SK-N-SH (cell line): ENCODE results near the gene RFX3. TPM values are rescaled to one million over a fixed set of nuclear protein-coding genes. Genes with fewer than 3 reads are reported as not detected.

Experiments
- CTCF ChIA-PET: fragments of 300-600, 350-600 bp; formaldehyde crosslinking; extraction: SDS; loops from one replicate; lab custom pipeline; 2021; lab: Yijun Ruan, JAX
- POLR2A ChIA-PET: fragments of 350-600 bp; sonication (Branson Sonifier 250); formaldehyde crosslinking; extraction: SDS; loops from one replicate; lab custom pipeline; 2020; ENCODE audit warnings: antibody characterized with exemption, inconsistent platforms; lab: Yijun Ruan, JAX
- DNase-seq: peaks from one replicate; pipeline ENCODE4 v3.0.0; 2012
- H2AFZ ChIP-seq: fragments of 200-600 bp; sonication (generic); 2 replicates; pipeline ENCODE4 v1.8.1; 2016; ENCODE audit warnings: antibody characterized with exemption, mild to moderate bottlenecking, low read depth
- H3F3A ChIP-seq: fragments of 200-600 bp; sonication (generic); replicated peaks from 2 replicates; pipeline ENCODE3; 2016; ENCODE audit warnings: antibody characterized with exemption, mild to moderate bottlenecking; ENCODE audit not compliant: insufficient read depth
- H3K27ac ChIP-seq, 2 experiments: fragments of 200-500 bp in 1 of 2; fragments of 200-600 bp in 1 of 2; sonication (Bioruptor generic) in 1 of 2; sonication (generic), shearing (Covaris generic) in 1 of 2; 2 replicates each; pipeline versions ENCODE4 v1.5.1 to v1.6.1; 2014 to 2016; ENCODE audit warnings: low read depth in 2 of 2, inconsistent platforms in 1 of 2, low read length in 1 of 2, mild to moderate bottlenecking in 1 of 2, mixed read lengths in 1 of 2
- H3K27me3 ChIP-seq: fragments of 200-600 bp; sonication (generic), shearing (Covaris generic); 2 replicates; pipeline ENCODE4 v1.6.1; 2016; ENCODE audit warnings: mixed run types; ENCODE audit not compliant: insufficient read depth
- H3K36me3 ChIP-seq, 2 experiments: fragments of 200-500 bp in 1 of 2; fragments of 200-600 bp in 1 of 2; sonication (Bioruptor generic) in 1 of 2; sonication (generic) in 1 of 2; replicated peaks in 1 of 2; 2 replicates each; pipeline versions ENCODE3 to v1.5.1; 2014 to 2016; ENCODE audit warnings: low read length in 1 of 2, mild to moderate bottlenecking in 1 of 2; ENCODE audit not compliant: insufficient read depth in 2 of 2, control insufficient read depth in 1 of 2
- H3K4me1 ChIP-seq, 2 experiments: fragments of 200-500 bp in 1 of 2; fragments of 200-600 bp in 1 of 2; sonication (Bioruptor generic) in 1 of 2; sonication (generic), shearing (Covaris generic) in 1 of 2; 2 replicates each; pipeline versions ENCODE4 v1.5.1 to v1.6.1; 2014 to 2016; ENCODE audit warnings: low read depth in 1 of 2, low read length in 1 of 2, mixed run types in 1 of 2; ENCODE audit not compliant: insufficient read depth in 2 of 2, control insufficient read depth in 1 of 2
- H3K4me2 ChIP-seq: fragments of 200-600 bp; sonication (generic), shearing (Covaris generic); 2 replicates; pipeline ENCODE4 v1.6.1; 2017; ENCODE audit warnings: mixed run types
- H3K4me3 ChIP-seq, 2 experiments: fragments of 200-500 bp in 1 of 2; fragments of 200-600 bp in 1 of 2; sonication (Bioruptor generic) in 1 of 2; sonication (generic), shearing (Covaris generic) in 1 of 2; 2 replicates each; pipeline versions ENCODE4 v1.5.1 to v1.8.1; 2014 to 2016; ENCODE audit warnings: low read depth in 2 of 2, inconsistent platforms in 1 of 2, low read length in 1 of 2, mild to moderate bottlenecking in 1 of 2, mixed read lengths in 1 of 2, moderate library complexity in 1 of 2
- H3K79me2 ChIP-seq: fragments of 200-600 bp; sonication (generic); 2 replicates; pipeline ENCODE4 v1.8.1; 2017; ENCODE audit warnings: mild to moderate bottlenecking; ENCODE audit not compliant: insufficient read depth
- H3K9ac ChIP-seq: fragments of 200-600 bp; sonication (generic); 2 replicates; pipeline ENCODE4 v1.6.1; 2017; ENCODE audit warnings: mixed run types
- H3K9me2 ChIP-seq: fragments of 200-600 bp; sonication (generic); 2 replicates; pipeline ENCODE4 v1.6.1; 2017; ENCODE audit warnings: mixed run types
- H3K9me3 ChIP-seq: fragments of 200-600 bp; sonication (generic); 2 replicates; pipeline ENCODE4 v1.6.1; 2017; ENCODE audit warnings: mixed run types, mild to moderate bottlenecking, moderate library complexity
- H4K20me1 ChIP-seq: fragments of 200-600 bp; sonication (generic); 2 replicates; pipeline ENCODE4 v1.6.1; 2017; ENCODE audit warnings: mild to moderate bottlenecking, mixed run types; ENCODE audit not compliant: insufficient read depth
- CHD2 ChIP-seq: fragments of 150-350 bp; IDR thresholded peaks from 2 replicates; pipeline ENCODE4 v1.6.1; 2018; ENCODE audit warnings: low read length; ENCODE audit not compliant: partially characterized antibody
- CTCF ChIP-seq: fragments of 200-600 bp; sonication (generic); IDR thresholded peaks from 2 replicates; pipeline ENCODE4 v1.6.1; 2017; ENCODE audit warnings: antibody characterized with exemption, mild to moderate bottlenecking, moderate library complexity
- EZH2phosphoT487 ChIP-seq: fragments of 200-600 bp; sonication (generic); IDR thresholded peaks from 2 replicates; pipeline ENCODE4 v1.6.1; 2017; ENCODE audit warnings: low read depth, mixed run types, mild to moderate bottlenecking, antibody characterized with exemption, moderate library complexity, borderline replicate concordance
- FOXJ3 ChIP-seq: sonication (generic); formaldehyde crosslinking; IDR thresholded peaks from 2 replicates; pipeline ENCODE4 v1.5.1; 2020; ENCODE audit warnings: mild to moderate bottlenecking, missing genetic modification reagents
- FOXM1 ChIP-seq: IDR thresholded peaks from 2 replicates; pipeline ENCODE4 v1.4.0; 2012; ENCODE audit warnings: low read depth, mild to moderate bottlenecking
- GABPA ChIP-seq: IDR thresholded peaks from 2 replicates; pipeline ENCODE4 v1.4.0; 2012; ENCODE audit warnings: low read depth, mild to moderate bottlenecking
- MAX ChIP-seq: IDR thresholded peaks from 2 replicates; pipeline ENCODE4 v1.4.0; 2012; ENCODE audit warnings: low read depth
- MEF2A ChIP-seq: IDR thresholded peaks from 2 replicates; pipeline ENCODE4 v1.4.0; 2012; ENCODE audit warnings: low read depth, borderline replicate concordance
- MXI1 ChIP-seq: IDR thresholded peaks from 2 replicates; pipeline ENCODE4 v1.6.1; 2012; ENCODE audit warnings: mild to moderate bottlenecking, low read depth, low read length, improper control_type of control experiment
- NFIC ChIP-seq: IDR thresholded peaks from 2 replicates; pipeline ENCODE4 v1.4.0; 2012; ENCODE audit warnings: borderline replicate concordance
- PBX3 ChIP-seq: IDR thresholded peaks from 2 replicates; pipeline ENCODE4; 2012
- POLR2AphosphoS5 ChIP-seq: IDR thresholded peaks from 2 replicates; pipeline ENCODE4 v1.6.1; 2012; ENCODE audit warnings: low read depth, low read length
- RAD21 ChIP-seq: IDR thresholded peaks from 2 replicates; pipeline ENCODE4 v1.6.1; 2012; ENCODE audit warnings: mild to moderate bottlenecking, low read length
- RFX5 ChIP-seq: IDR thresholded peaks from 2 replicates; pipeline ENCODE4 v1.6.1; 2012; ENCODE audit warnings: mild to moderate bottlenecking, improper control_type of control experiment, low read length
- TAF1 ChIP-seq: IDR thresholded peaks from 2 replicates; pipeline ENCODE4 v1.6.1; 2012; ENCODE audit warnings: low read depth, mild to moderate bottlenecking, low read length, moderate library complexity, borderline replicate concordance
- TCF12 ChIP-seq: IDR thresholded peaks from 2 replicates; pipeline ENCODE4 v1.4.0; 2012
- TEAD4 ChIP-seq: IDR thresholded peaks from 2 replicates; pipeline ENCODE4 v1.4.0; 2012; ENCODE audit warnings: mild to moderate bottlenecking, borderline replicate concordance; ENCODE audit not compliant: insufficient read depth
- USF2 ChIP-seq: fragments of 150-350 bp; IDR thresholded peaks from 2 replicates; pipeline ENCODE4 v1.6.1; 2017; ENCODE audit warnings: antibody characterized with exemption, low read length, low read depth, borderline replicate concordance
- WGBS: methylation state at CpG from one replicate; pipeline ENCODE4 v1.1.6; 2017; ENCODE audit warnings: low lambda C conversion rate; 5-methylcytosine and 5-hydroxymethylcytosine counted together
- polyA plus RNA-seq, 3 experiments: library from polyadenylated mRNA; depleted of rRNA; stranded (reverse); fragments of >200 nt; gene quantifications; 2 replicates each; pipeline ENCODE4 v1.2.3, GENCODE V29; 2012

The RFX3 gene
- polyA plus RNA-seq, 1 of the 3 experiments (the other 2 are of a cell fraction), result 1.7 TPM

GRCh38 chr9:3528451-3528850 is 2.6 kb upstream of the RFX3 start:
- H3K36me3 ChIP-seq, result peaks cover 2 to 18% of the 10 kb centered on the region in 2 experiments
- no peak for TF ChIP-seq RFX5
- no peak for TF ChIP-seq TEAD4
- no peak for TF ChIP-seq PBX3
- TF ChIP-seq FOXJ3 (CRISPR knock-in tag), result no peak
- TF ChIP-seq CTCF, result no peak
- no peak for TF ChIP-seq TAF1
- no peak for TF ChIP-seq MXI1
- no peak for TF ChIP-seq USF2
- no peak for TF ChIP-seq CHD2
- no peak for TF ChIP-seq GABPA
- no peak for TF ChIP-seq NFIC
- no peak for TF ChIP-seq MAX
- TF ChIP-seq POLR2AphosphoS5, result no peak
- TF ChIP-seq RAD21, result no peak
- TF ChIP-seq TCF12, result no peak
- no peak for TF ChIP-seq EZH2phosphoT487
- TF ChIP-seq MEF2A, result no peak
- no peak for TF ChIP-seq FOXM1
- H3K4me2 ChIP-seq, result no peak overlapping the region
- peaks cover 60% of the 10 kb centered on the region for H3K79me2 ChIP-seq
- peaks cover 5 to 14% of the 10 kb centered on the region in 2 experiments; a peak in 3 of 4 replicates for H3K4me1 ChIP-seq
- H3K9me3 ChIP-seq, result no peaks in the 10 kb centered on the region
- H3K27me3 ChIP-seq, result no peaks in the 10 kb centered on the region
- no peaks in the 10 kb centered on the region; the same call in 1 of the 2 replicates for H4K20me1 ChIP-seq
- H3K4me3 ChIP-seq, result no peak overlapping the region
- ChIA-PET CTCF (interaction anchor here (0.8 to 1.5 kb wide), 2 partner anchors 700 to 811 kb away, joined by 3 read pairs; no protein-coding TSS in a partner anchor), POLR2A (no interaction called here)
- no peak overlapping the region for H3K27ac ChIP-seq
- no peak for DNase-seq
- no peak overlapping the region for H3K9ac ChIP-seq
- H2AFZ ChIP-seq, result no peak overlapping the region
- WGBS, result 96% methylated on average over 7 of the region's 7 CpGs
- H3K9me2 ChIP-seq, result no peaks in the 10 kb centered on the region
- H3F3A ChIP-seq, result peaks cover 7% of the 10 kb centered on the region
